OCI-LY7 (cell line): ENCODE data around the gene LCN9. TPM values are rescaled to one million over a fixed set of nuclear protein-coding genes. Genes with fewer than 3 reads are reported as not detected.

Experiments used
- BruUV-seq: library from RNA; stranded (reverse); fragments of 400-500 nt; replicated peaks from 2 replicates; lab custom pipeline; 2021; lab: Mats Ljungman, UMichigan
- CTCF ChIA-PET: fragments of 300-600 bp; sonication (Branson Sonifier 250); formaldehyde crosslinking; loops from one replicate; lab custom pipeline; 2022; ENCODE audit warnings: antibody characterized with exemption; ENCODE audit not compliant: unreplicated experiment; lab: Charles Lee
- POLR2A ChIA-PET: fragments of 300-600 bp; sonication (Branson Sonifier 250); formaldehyde crosslinking; loops from one replicate; lab custom pipeline; 2022; ENCODE audit warnings: antibody characterized with exemption; lab: Charles Lee
- DNase-seq: peaks from one replicate; pipeline ENCODE4 v3.0.0-alpha.2; 2015; ENCODE audit warnings: low spot score
- H2AFZ ChIP-seq: fragments of 200-600 bp; sonication (generic), shearing (Covaris generic); 2 replicates; pipeline ENCODE4 v1.6.1; 2014; ENCODE audit warnings: mild to moderate bottlenecking, antibody characterized with exemption, low read length, moderate library complexity
- H3K27ac ChIP-seq: fragments of 200-600 bp; sonication (generic); 2 replicates; pipeline ENCODE4 v1.5.1; 2014; ENCODE audit warnings: mixed run types, low read depth, mild to moderate bottlenecking, moderate library complexity, low read length, inconsistent platforms; ENCODE audit not compliant: poor library complexity, severe bottlenecking
- H3K36me3 ChIP-seq: fragments of 200-600 bp; sonication (generic); 2 replicates; pipeline ENCODE4 v1.6.1; 2014; ENCODE audit warnings: mild to moderate bottlenecking, antibody characterized with exemption, low read length, moderate library complexity, mixed read lengths; ENCODE audit not compliant: insufficient read depth
- H3K4me1 ChIP-seq: fragments of 200-600 bp; sonication (generic); 2 replicates; pipeline ENCODE4 v1.5.1; 2014; ENCODE audit warnings: mild to moderate bottlenecking, low read length; ENCODE audit not compliant: insufficient read depth, poor library complexity, severe bottlenecking
- H3K4me2 ChIP-seq: fragments of 200-600 bp; sonication (generic); 2 replicates; pipeline ENCODE4 v1.6.1; 2014; ENCODE audit warnings: mild to moderate bottlenecking, low read length
- H3K4me3 ChIP-seq: fragments of 200-600 bp; sonication (generic); 2 replicates; pipeline ENCODE4 v1.5.1; 2014; ENCODE audit warnings: mild to moderate bottlenecking, low read depth, low read length; ENCODE audit not compliant: poor library complexity, severe bottlenecking
- H3K79me2 ChIP-seq: fragments of 200-600 bp; sonication (generic); 2 replicates; pipeline ENCODE4 v1.6.1; 2016; ENCODE audit warnings: low read depth, mild to moderate bottlenecking, low read length, moderate library complexity, mixed read lengths; ENCODE audit not compliant: insufficient read depth
- H3K9me2 ChIP-seq: fragments of 200-600 bp; sonication (generic); 2 replicates; pipeline ENCODE4 v1.6.1; 2016; ENCODE audit warnings: mild to moderate bottlenecking, low read length, mixed read lengths; ENCODE audit not compliant: insufficient read depth
- H3K9me3 ChIP-seq: fragments of 200-600 bp; sonication (generic); 2 replicates; pipeline ENCODE4 v1.6.1; 2014; ENCODE audit warnings: mild to moderate bottlenecking, mixed run types, low read length, mixed read lengths
- H4K20me1 ChIP-seq: fragments of 200-600 bp; sonication (generic); 2 replicates; pipeline ENCODE4 v1.6.1; 2014; ENCODE audit warnings: mild to moderate bottlenecking, antibody characterized with exemption, low read length, moderate library complexity, mixed read lengths; ENCODE audit not compliant: insufficient read depth
- EZH2phosphoT487 ChIP-seq: fragments of 200-600 bp; sonication (generic); IDR thresholded peaks from 2 replicates; pipeline ENCODE4 v1.6.1; 2018; ENCODE audit warnings: low read depth, borderline replicate concordance, mild to moderate bottlenecking, mixed run types, antibody characterized with exemption, low read length, moderate library complexity, mixed read lengths
- intact Hi-C: fragments of 100-400 bp; cut with micrococcal nuclease; formaldehyde crosslinking; loops from one replicate; pipeline ENCODE4 v1.10.0; 2022; ENCODE audit not compliant: unreplicated experiment
- total RNA-seq, 2 experiments: library from RNA; depleted of rRNA in 1 of 2; stranded (reverse); fragments of >200 nt in 1 of 2; shearing (Covaris generic) in 1 of 2; gene quantifications; 2 replicates each; pipeline ENCODE4 v1.2.3, GENCODE V29; 2014 to 2022
- TF ChIP-seq, protein P1 (sequence below): fragments of 200-600 bp; sonication (generic); conservative IDR thresholded peaks from 2 replicates; pipeline ENCODE4 v1.5.1; 2014; ENCODE audit warnings: mild to moderate bottlenecking, antibody characterized with exemption, low read length, moderate library complexity, mixed read lengths

The LCN9 gene
- total RNA-seq, 2 experiments from 2014 or later, result not detected

DNA sequence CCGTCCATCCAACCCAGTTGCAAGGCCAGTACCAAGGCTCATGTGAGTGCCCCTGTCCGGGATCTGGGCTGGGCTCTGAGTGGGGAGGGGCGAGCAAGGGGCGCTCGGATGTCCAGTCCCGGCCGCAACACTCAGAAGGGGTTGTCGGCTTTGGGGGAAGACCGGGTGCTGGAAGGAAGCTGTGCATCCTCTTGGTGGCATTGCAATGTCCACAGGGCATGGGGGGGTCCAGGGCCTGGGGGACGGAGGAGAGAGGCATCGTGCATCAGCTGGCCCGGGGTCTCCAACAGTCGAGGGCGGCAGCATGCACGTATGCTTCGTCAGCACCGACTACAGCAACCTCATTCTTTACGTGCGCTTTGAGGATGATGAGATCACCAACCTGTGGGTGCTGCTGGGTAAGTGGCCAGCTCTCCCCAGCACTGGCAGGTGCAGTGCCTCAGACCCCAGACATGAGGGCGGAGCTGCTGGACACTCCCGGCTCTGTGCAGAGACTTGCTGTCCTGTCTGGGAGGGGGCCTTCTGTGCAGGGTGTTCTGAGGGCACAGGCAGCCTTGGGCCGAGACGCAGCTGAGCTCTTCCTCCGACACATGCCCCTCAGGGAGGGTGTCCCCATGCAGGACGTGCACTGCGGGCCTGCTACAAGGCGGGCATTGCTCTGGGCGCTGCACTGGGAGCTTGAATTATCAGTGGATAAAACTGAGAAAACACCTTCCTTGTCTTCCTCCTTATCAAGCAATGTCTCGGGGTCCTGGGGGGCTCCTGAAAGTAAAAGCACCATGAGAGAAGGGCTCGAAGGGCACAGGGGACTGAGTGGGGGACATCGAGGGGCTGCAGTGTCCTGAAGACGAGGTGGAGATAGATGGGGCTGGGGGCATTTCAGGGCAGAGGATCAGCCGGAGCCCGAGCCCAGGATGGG is 46.2 kb upstream of the LCN9 start:
- H3K9me2 ChIP-seq, result no peaks in the 10 kb centered on the region
- CTCF ChIA-PET, result no interaction called here
- no peaks in the 10 kb centered on the region for H3K4me1 ChIP-seq
- no TSS peak for BruUV-seq
- no peak overlapping the region for H2AFZ ChIP-seq
- no peaks in the 10 kb centered on the region for H4K20me1 ChIP-seq
- no peak overlapping the region for H3K4me3 ChIP-seq
- no peaks in the 10 kb centered on the region for H3K36me3 ChIP-seq
- H3K9me3 ChIP-seq, result no peaks in the 10 kb centered on the region
- no peak overlapping the region for H3K4me2 ChIP-seq
- no peak for DNase-seq
- H3K79me2 ChIP-seq, result no peaks in the 10 kb centered on the region
- TF ChIP-seq, protein P1, sequence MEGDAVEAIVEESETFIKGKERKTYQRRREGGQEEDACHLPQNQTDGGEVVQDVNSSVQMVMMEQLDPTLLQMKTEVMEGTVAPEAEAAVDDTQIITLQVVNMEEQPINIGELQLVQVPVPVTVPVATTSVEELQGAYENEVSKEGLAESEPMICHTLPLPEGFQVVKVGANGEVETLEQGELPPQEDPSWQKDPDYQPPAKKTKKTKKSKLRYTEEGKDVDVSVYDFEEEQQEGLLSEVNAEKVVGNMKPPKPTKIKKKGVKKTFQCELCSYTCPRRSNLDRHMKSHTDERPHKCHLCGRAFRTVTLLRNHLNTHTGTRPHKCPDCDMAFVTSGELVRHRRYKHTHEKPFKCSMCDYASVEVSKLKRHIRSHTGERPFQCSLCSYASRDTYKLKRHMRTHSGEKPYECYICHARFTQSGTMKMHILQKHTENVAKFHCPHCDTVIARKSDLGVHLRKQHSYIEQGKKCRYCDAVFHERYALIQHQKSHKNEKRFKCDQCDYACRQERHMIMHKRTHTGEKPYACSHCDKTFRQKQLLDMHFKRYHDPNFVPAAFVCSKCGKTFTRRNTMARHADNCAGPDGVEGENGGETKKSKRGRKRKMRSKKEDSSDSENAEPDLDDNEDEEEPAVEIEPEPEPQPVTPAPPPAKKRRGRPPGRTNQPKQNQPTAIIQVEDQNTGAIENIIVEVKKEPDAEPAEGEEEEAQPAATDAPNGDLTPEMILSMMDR, result no peak
- TF ChIP-seq EZH2phosphoT487, result no peak
- intact Hi-C loops, result no loop called here
- no peak overlapping the region for H3K27ac ChIP-seq
- POLR2A ChIA-PET, result no interaction called here

DNA sequence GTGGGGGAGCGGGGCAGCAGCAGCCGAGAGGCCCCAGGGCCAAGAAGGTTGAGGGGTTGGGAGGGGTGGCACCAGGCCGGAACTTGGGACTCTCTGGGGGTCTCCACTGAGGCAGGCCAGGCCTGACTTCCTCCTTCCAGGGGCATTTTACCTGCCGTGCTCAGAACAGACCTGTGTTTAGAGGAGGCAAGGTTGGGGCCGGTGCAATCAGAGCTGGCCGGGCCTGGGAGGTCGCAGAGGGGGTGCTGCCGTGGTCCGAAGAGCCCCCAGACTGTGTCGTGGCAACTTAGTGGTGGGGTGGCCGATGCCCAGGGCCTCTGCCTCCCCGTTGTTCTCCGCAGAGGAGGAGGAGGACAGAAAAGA is 45.6 kb upstream of the LCN9 start:
- intact Hi-C loops, result no loop called here
- DNase-seq, result no peak
- H4K20me1 ChIP-seq, result no peaks in the 10 kb centered on the region

More for the DNA sequence above, 45.6 kb upstream of the LCN9 start:
- Histone ChIP-seq H3K9me3 (no peaks in the 10 kb centered on the region), H3K79me2 (no peaks in the 10 kb centered on the region), H3K27ac (no peak overlapping the region), H2AFZ (no peak overlapping the region), H3K9me2 (no peaks in the 10 kb centered on the region), H3K4me3 (no peak overlapping the region), H3K4me2 (no peak overlapping the region), H3K36me3 (no peaks in the 10 kb centered on the region), H3K4me1 (no peaks in the 10 kb centered on the region)
- no peak for TF ChIP-seq EZH2phosphoT487
- TF ChIP-seq, protein P1, result no peak
- BruUV-seq, result no TSS peak
- ChIA-PET CTCF (no interaction called here), POLR2A (no interaction called here)
